OCI-LY7 (cell line): ENCODE results near the gene TBX5.

Experiments
- CTCF ChIP-seq: fragments of 200-600 bp; sonication (generic); conservative IDR thresholded peaks from 2 replicates; pipeline ENCODE4 v1.5.1; 2014; ENCODE audit warnings: mild to moderate bottlenecking, antibody characterized with exemption, low read length, moderate library complexity, mixed read lengths
- EZH2phosphoT487 ChIP-seq: fragments of 200-600 bp; sonication (generic); IDR thresholded peaks from 2 replicates; pipeline ENCODE4 v1.6.1; 2018; ENCODE audit warnings: low read depth, borderline replicate concordance, mild to moderate bottlenecking, mixed run types, antibody characterized with exemption, low read length, moderate library complexity, mixed read lengths

- TF ChIP-seq CTCF (no peak), EZH2phosphoT487 (no peak)
Observed at GRCh38 chr12:114434341-114434740, 28.4 kb upstream of the TBX5 start.
